Liver (tissue), 9 donors: ENCODE measurements around the gene SERTAD2. TPM values are rescaled to one million over a fixed set of nuclear protein-coding genes. Genes with fewer than 3 reads are reported as not detected.

Experiments used
- DNase-seq: peaks from one replicate; pipeline ENCODE4 v3.0.0-alpha.2; 2017; ENCODE audit warnings: low spot score
- H3K27ac ChIP-seq, 2 donors: one replicate each; pipeline ENCODE4 v1.7.0; 2013; ENCODE audit warnings: inconsistent platforms in 2 of 2, low read length in 2 of 2, control low read depth in 1 of 2, low read depth in 1 of 2, mild to moderate bottlenecking in 1 of 2
- H3K27me3 ChIP-seq, 4 donors: one replicate each; pipeline versions ENCODE4 v1.6.1 to v1.7.0; 2013; ENCODE audit warnings: low read length in 3 of 4, inconsistent platforms in 1 of 4, mild to moderate bottlenecking in 1 of 4, moderate library complexity in 1 of 4; ENCODE audit not compliant: control insufficient read depth in 4 of 4, insufficient read depth in 4 of 4
- H3K36me3 ChIP-seq, 4 donors: one replicate each; pipeline versions ENCODE4 v1.6.1 to v1.7.0; 2013; ENCODE audit warnings: low read length in 3 of 4, mild to moderate bottlenecking in 3 of 4, low read depth in 1 of 4, moderate library complexity in 1 of 4; ENCODE audit not compliant: control insufficient read depth in 4 of 4, insufficient read depth in 3 of 4
- H3K4me1 ChIP-seq, 4 donors: one replicate each; pipeline versions ENCODE4 v1.6.1 to v1.7.0; 2013; ENCODE audit warnings: low read length in 3 of 4, mild to moderate bottlenecking in 3 of 4, moderate library complexity in 1 of 4; ENCODE audit not compliant: control insufficient read depth in 4 of 4, insufficient read depth in 4 of 4
- H3K4me3 ChIP-seq, 3 donors: one replicate each; pipeline versions ENCODE4 v1.6.1 to v1.7.0; 2013; ENCODE audit warnings: low read length in 3 of 3, control low read depth in 1 of 3, low read depth in 1 of 3, mild to moderate bottlenecking in 1 of 3
- H3K9ac ChIP-seq, 2 donors: one replicate each; pipeline ENCODE4 v1.7.0; 2013; ENCODE audit warnings: low read length in 2 of 2, mild to moderate bottlenecking in 2 of 2, moderate library complexity in 2 of 2, control low read depth in 1 of 2, low read depth in 1 of 2
- H3K9me3 ChIP-seq, 4 donors: one replicate each; pipeline versions ENCODE4 v1.6.1 to v1.7.0; 2013; ENCODE audit warnings: low read length in 3 of 4; ENCODE audit not compliant: control insufficient read depth in 4 of 4
- EGR1 ChIP-seq, 2 donors: IDR thresholded peaks; 2 replicates each; pipeline ENCODE4 v1.6.1; 2016 to 2018; ENCODE audit warnings: antibody characterized with exemption in 2 of 2, low read depth in 2 of 2
- FOXA1 ChIP-seq: IDR thresholded peaks from 2 replicates; pipeline ENCODE4 v1.6.1; 2016; ENCODE audit warnings: antibody characterized with exemption
- FOXA2 ChIP-seq: IDR thresholded peaks from 2 replicates; pipeline ENCODE4 v1.6.1; 2016; ENCODE audit warnings: antibody characterized with exemption
- GABPA ChIP-seq, 2 donors: IDR thresholded peaks in 1 of 2; conservative IDR thresholded peaks in 1 of 2; 2 replicates each; pipeline ENCODE4 v1.6.1; 2016; ENCODE audit warnings: antibody characterized with exemption in 2 of 2, mild to moderate bottlenecking in 1 of 2, moderate library complexity in 1 of 2
- HNF4G ChIP-seq: IDR thresholded peaks from 2 replicates; pipeline ENCODE4 v1.6.1; 2016; ENCODE audit warnings: antibody characterized with exemption
- JUND ChIP-seq, 2 donors: IDR thresholded peaks; 2 replicates each; pipeline ENCODE4 v1.6.1; 2016; ENCODE audit warnings: antibody characterized with exemption in 2 of 2
- NR2F2 ChIP-seq: IDR thresholded peaks from 2 replicates; pipeline ENCODE4 v1.6.1; 2016; ENCODE audit warnings: antibody characterized with exemption
- RAD21 ChIP-seq, 2 donors: IDR thresholded peaks; 2 replicates each; pipeline ENCODE4 v1.6.1; 2016; ENCODE audit warnings: antibody characterized with exemption in 2 of 2, mild to moderate bottlenecking in 2 of 2
- RXRA ChIP-seq, 2 donors: IDR thresholded peaks; 2 replicates each; pipeline ENCODE4 v1.6.1; 2017 to 2018; ENCODE audit warnings: antibody characterized with exemption in 2 of 2, mild to moderate bottlenecking in 1 of 2
- SP1 ChIP-seq: IDR thresholded peaks from 2 replicates; pipeline ENCODE4 v1.6.1; 2018; ENCODE audit warnings: antibody characterized with exemption, mild to moderate bottlenecking
- TAF1 ChIP-seq: conservative IDR thresholded peaks from 2 replicates; pipeline ENCODE4 v1.6.1; 2016; ENCODE audit warnings: antibody characterized with exemption, mild to moderate bottlenecking
- YY1 ChIP-seq: IDR thresholded peaks from 2 replicates; pipeline ENCODE4 v1.6.1; 2016; ENCODE audit warnings: antibody characterized with exemption, mild to moderate bottlenecking
- WGBS: extraction: QIAGEN DNeasy Blood & Tissue Kit; methylation state at CpG from one replicate; pipeline ENCODE4 v1.1.7; 2013; 5-methylcytosine and 5-hydroxymethylcytosine counted together
- polyA plus RNA-seq, 2 donors: library from polyadenylated mRNA; stranded (reverse) in 1 of 2; unstranded in 1 of 2; fragments of 200-250 nt in 1 of 2; fragments of >200 nt in 1 of 2; fragmentation: Nextera tagmentation in 1 of 2; extraction: Ambion mirVana in 1 of 2; gene quantifications; one replicate each; pipeline versions ENCODE4 v1.2.1 to v1.2.3, GENCODE V29; 2013 to 2015
- total RNA-seq, 2 donors: library from RNA; depleted of rRNA; stranded (reverse); fragments of >200 nt; gene quantifications; one replicate each; pipeline ENCODE4 v1.2.3, GENCODE V29; 2014
- TF ChIP-seq, protein P1 (sequence below): IDR thresholded peaks from 2 replicates; pipeline ENCODE4 v1.6.1; 2016; ENCODE audit warnings: antibody characterized with exemption, mild to moderate bottlenecking
- TF ChIP-seq, protein P2 (sequence below): IDR thresholded peaks from 2 replicates; pipeline ENCODE4 v1.6.1; 2016; ENCODE audit warnings: antibody characterized with exemption
- TF ChIP-seq, protein P3 (sequence below): fragments of 150-350 bp; IDR thresholded peaks from 2 replicates; pipeline ENCODE4 v1.5.1; 2017; ENCODE audit warnings: improper control_type of control experiment, low read depth, low read length; ENCODE audit not compliant: missing input control
- TF ChIP-seq, protein P4 (sequence below): IDR thresholded peaks from 2 replicates; pipeline ENCODE4 v1.6.1; 2016; ENCODE audit warnings: antibody characterized with exemption
- donor health status: healthy.
- donor health status: healthy.
- donor health status: healthy.
- donor health status: healthy.
- donor health status: healthy.

SERTAD2 gene
- total and polyA plus RNA-seq, 4 donors, result 5.1 to 13.3 (median 6.4) TPM

DNA sequence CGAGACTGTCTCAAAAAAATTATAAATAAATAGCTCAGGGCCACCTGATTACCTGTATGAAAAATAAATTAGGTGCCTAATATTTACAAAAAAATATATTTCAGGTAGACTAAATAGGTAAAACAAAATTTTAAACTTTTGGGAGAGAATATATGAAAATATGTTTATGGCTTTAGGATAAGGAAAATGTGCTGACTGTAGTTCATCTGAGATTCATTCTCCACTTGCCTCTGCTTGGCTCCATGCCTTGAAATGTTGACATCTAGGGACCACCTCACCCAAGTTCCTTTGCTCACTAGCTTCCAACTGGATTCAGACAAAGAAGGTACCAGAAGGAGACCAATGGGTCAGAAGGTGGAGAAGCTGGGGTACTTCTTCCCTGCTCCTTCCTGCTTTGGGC lies 9.7 kb upstream of the SERTAD2 start (continued):
- TF ChIP-seq, protein P1, sequence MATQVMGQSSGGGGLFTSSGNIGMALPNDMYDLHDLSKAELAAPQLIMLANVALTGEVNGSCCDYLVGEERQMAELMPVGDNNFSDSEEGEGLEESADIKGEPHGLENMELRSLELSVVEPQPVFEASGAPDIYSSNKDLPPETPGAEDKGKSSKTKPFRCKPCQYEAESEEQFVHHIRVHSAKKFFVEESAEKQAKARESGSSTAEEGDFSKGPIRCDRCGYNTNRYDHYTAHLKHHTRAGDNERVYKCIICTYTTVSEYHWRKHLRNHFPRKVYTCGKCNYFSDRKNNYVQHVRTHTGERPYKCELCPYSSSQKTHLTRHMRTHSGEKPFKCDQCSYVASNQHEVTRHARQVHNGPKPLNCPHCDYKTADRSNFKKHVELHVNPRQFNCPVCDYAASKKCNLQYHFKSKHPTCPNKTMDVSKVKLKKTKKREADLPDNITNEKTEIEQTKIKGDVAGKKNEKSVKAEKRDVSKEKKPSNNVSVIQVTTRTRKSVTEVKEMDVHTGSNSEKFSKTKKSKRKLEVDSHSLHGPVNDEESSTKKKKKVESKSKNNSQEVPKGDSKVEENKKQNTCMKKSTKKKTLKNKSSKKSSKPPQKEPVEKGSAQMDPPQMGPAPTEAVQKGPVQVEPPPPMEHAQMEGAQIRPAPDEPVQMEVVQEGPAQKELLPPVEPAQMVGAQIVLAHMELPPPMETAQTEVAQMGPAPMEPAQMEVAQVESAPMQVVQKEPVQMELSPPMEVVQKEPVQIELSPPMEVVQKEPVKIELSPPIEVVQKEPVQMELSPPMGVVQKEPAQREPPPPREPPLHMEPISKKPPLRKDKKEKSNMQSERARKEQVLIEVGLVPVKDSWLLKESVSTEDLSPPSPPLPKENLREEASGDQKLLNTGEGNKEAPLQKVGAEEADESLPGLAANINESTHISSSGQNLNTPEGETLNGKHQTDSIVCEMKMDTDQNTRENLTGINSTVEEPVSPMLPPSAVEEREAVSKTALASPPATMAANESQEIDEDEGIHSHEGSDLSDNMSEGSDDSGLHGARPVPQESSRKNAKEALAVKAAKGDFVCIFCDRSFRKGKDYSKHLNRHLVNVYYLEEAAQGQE, result no peak
- TF ChIP-seq SP1 (no peak), NR2F2 (no peak), YY1 (no peak), RXRA (IDR thresholded peaks at IDR 0.05) (no peak), JUND (IDR thresholded peaks at IDR 0.05) (no peak), HNF4G (no peak), FOXA1 (no peak), GABPA (IDR thresholded peaks at IDR 0.05 in 1 of 2, conservative IDR thresholded peaks at IDR 0.05 in 1 of 2) (no peak), EGR1 (IDR thresholded peaks at IDR 0.05; ENCODE audit: low read depth in 2 of 2) (no peak)
- TF ChIP-seq, protein P2, sequence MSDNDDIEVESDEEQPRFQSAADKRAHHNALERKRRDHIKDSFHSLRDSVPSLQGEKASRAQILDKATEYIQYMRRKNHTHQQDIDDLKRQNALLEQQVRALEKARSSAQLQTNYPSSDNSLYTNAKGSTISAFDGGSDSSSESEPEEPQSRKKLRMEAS, result no peak

DNA sequence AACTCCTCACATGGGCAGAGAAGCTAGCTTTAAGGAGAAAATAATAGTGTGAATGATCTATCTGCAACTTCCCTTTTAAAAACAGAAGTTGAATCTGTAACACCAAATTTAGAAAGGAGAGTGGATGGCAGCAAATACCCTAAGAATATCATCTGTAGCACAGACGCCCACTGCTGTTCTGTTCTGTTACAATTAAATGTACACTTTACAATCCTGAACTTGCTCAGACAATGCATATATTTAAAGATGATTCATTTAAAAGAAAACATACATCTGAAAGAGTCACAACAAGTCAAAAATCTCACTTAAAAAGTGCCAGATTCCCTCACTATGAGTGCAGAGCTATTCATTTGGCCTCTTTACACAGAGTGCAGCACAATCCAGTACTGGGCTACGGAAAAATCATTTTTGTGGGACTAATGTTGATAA lies 8.0 kb upstream of the SERTAD2 start:
- Histone ChIP-seq H3K27me3 (no peaks in the 10 kb centered on the region), H3K9ac (no peak overlapping the region), H3K27ac (no peak overlapping the region), H3K4me1 (peaks cover 0 to 2% (median 0%) of the 10 kb centered on the region in 4 donors), H3K36me3 (no peaks in the 10 kb centered on the region), H3K9me3 (no peaks in the 10 kb centered on the region), H3K4me3 (no peak overlapping the region)
- no peak for DNase-seq
- WGBS, result 84% methylated on average over 2 of the region's 2 CpGs
- TF ChIP-seq RAD21 (IDR thresholded peaks at IDR 0.05), result no peak

DNA sequence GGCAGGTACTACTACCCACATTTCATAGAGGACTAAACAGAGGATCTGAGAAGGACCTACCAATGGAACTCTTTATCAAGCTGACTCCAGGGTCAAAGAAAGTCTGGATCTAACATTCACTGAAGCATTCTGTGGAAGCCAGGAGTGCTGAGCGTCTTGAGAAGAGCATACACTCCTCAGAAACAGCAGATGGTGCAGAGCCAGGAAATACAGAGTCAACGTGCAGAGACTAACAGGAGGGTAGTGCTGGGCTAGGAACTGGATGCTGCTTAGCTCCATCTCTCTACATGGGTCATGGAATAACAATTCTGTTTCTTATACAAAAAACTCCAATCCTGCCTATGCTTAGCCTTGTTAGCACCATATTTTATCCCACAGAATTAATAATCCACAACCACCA lies 5.5 kb upstream of the SERTAD2 start:
- peaks cover 2 to 13% (median 10%) of the 10 kb centered on the region in 4 donors for H3K4me1 ChIP-seq

DNA sequence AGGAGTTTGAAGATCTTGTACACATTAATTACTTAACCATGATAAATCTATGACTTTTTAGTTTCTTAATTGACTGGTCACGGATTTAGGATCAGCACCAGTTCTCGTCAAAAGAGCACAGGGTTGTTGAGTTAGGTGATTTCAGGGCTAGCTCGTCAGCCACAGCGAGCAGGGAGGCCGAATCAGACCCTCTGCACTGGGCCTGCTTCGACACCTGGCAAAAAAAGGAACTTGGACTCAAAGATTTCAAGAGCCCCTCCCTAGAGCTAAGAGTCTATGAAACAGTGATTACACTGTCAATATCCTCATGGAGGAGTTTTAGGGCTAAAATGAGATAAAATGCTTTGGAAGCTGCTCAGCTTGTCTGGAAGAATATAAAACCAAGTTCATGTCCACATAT lies 4.6 kb upstream of the SERTAD2 start:
- H3K4me3 ChIP-seq, result no peak overlapping the region
- peaks cover 2 to 13% (median 10%) of the 10 kb centered on the region in 4 donors for H3K4me1 ChIP-seq
- H3K27ac ChIP-seq, result no peak overlapping the region
- no peaks in the 10 kb centered on the region for H3K9me3 ChIP-seq
- WGBS, result 90% methylated on average over 6 of the region's 6 CpGs
- TF ChIP-seq, protein P2, result no peak
- TF ChIP-seq TAF1 (no peak), FOXA1 (no peak), NR2F2 (no peak), YY1 (no peak), SP1 (no peak), EGR1 (IDR thresholded peaks at IDR 0.05; ENCODE audit: low read depth in 2 of 2) (no peak), JUND (IDR thresholded peaks at IDR 0.05) (no peak), RAD21 (IDR thresholded peaks at IDR 0.05) (no peak), GABPA (IDR thresholded peaks at IDR 0.05 in 1 of 2, conservative IDR thresholded peaks at IDR 0.05 in 1 of 2) (no peak), RXRA (IDR thresholded peaks at IDR 0.05) (no peak), FOXA2 (no peak)
- TF ChIP-seq, protein P3, sequence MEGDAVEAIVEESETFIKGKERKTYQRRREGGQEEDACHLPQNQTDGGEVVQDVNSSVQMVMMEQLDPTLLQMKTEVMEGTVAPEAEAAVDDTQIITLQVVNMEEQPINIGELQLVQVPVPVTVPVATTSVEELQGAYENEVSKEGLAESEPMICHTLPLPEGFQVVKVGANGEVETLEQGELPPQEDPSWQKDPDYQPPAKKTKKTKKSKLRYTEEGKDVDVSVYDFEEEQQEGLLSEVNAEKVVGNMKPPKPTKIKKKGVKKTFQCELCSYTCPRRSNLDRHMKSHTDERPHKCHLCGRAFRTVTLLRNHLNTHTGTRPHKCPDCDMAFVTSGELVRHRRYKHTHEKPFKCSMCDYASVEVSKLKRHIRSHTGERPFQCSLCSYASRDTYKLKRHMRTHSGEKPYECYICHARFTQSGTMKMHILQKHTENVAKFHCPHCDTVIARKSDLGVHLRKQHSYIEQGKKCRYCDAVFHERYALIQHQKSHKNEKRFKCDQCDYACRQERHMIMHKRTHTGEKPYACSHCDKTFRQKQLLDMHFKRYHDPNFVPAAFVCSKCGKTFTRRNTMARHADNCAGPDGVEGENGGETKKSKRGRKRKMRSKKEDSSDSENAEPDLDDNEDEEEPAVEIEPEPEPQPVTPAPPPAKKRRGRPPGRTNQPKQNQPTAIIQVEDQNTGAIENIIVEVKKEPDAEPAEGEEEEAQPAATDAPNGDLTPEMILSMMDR, result no peak
- TF ChIP-seq, protein P1, result no peak
- no peaks in the 10 kb centered on the region for H3K27me3 ChIP-seq
- no peak overlapping the region for H3K9ac ChIP-seq
- H3K36me3 ChIP-seq, result no peaks in the 10 kb centered on the region
- DNase-seq, result no peak

More for the DNA sequence above, 5.5 kb upstream of the SERTAD2 start:
- no peak overlapping the region for H3K27ac ChIP-seq
- no peaks in the 10 kb centered on the region for H3K27me3 ChIP-seq
- no peaks in the 10 kb centered on the region for H3K36me3 ChIP-seq
- no peak for DNase-seq
- WGBS, result 85% methylated on average over 2 of the region's 2 CpGs
- no peak overlapping the region for H3K4me3 ChIP-seq
- H3K9me3 ChIP-seq, result no peaks in the 10 kb centered on the region
- H3K9ac ChIP-seq, result no peak overlapping the region
- no peak for TF ChIP-seq FOXA2
- TF ChIP-seq, protein P4, sequence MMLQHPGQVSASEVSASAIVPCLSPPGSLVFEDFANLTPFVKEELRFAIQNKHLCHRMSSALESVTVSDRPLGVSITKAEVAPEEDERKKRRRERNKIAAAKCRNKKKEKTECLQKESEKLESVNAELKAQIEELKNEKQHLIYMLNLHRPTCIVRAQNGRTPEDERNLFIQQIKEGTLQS, result no peak
- TF ChIP-seq JUND (IDR thresholded peaks at IDR 0.05), result no peak
- no peak for TF ChIP-seq HNF4G
